Astrocyte (in vitro differentiated cells and primary cell): ENCODE measurements around the gene DENR. TPM values are rescaled to one million over a fixed set of nuclear protein-coding genes. Genes with fewer than 3 reads are reported as not detected.
"Not testable (repeated sequence)": the region's sequence is repeated elsewhere in the genome, so short reads cannot be mapped to it uniquely, and the experiment has no call there.

Experiments
- DNase-seq: peaks from one replicate; pipeline ENCODE4 v3.0.0-alpha.2; 2010; ENCODE audit warnings: low read depth
- FAIRE-seq: peaks from 2 replicates; lab custom pipeline; 2011; peaks lifted over from hg19 to GRCh38; lab: Jason Lieb, UNC
- H2AFZ ChIP-seq: 2 replicates; pipeline ENCODE4 v1.6.0; 2012; ENCODE audit warnings: low read depth, low read length, inconsistent platforms
- H3K27ac ChIP-seq: 2 replicates; pipeline ENCODE4 v1.5.1; 2011; ENCODE audit warnings: low read depth, low read length, inconsistent platforms
- H3K27me3 ChIP-seq: 2 replicates; pipeline ENCODE4 v1.6.0; 2011; ENCODE audit warnings: low read length, inconsistent platforms; ENCODE audit not compliant: insufficient read depth
- H3K36me3 ChIP-seq: 2 replicates; pipeline ENCODE4 v1.5.1; 2011; ENCODE audit warnings: low read length, inconsistent platforms; ENCODE audit not compliant: insufficient read depth
- H3K4me1 ChIP-seq: 2 replicates; pipeline ENCODE4 v1.5.1; 2011; ENCODE audit warnings: low read length, inconsistent platforms; ENCODE audit not compliant: insufficient read depth
- H3K4me2 ChIP-seq: 2 replicates; pipeline ENCODE4 v1.6.0; 2012; ENCODE audit warnings: low read length, inconsistent platforms
- H3K4me3 ChIP-seq: 2 replicates; pipeline ENCODE4 v1.5.1; 2011; ENCODE audit warnings: low read depth, mild to moderate bottlenecking, low read length, inconsistent platforms; ENCODE audit not compliant: insufficient read depth
- H3K79me2 ChIP-seq: 2 replicates; pipeline ENCODE4 v1.6.0; 2012; ENCODE audit warnings: mild to moderate bottlenecking, low read length, inconsistent platforms; ENCODE audit not compliant: insufficient read depth
- H3K9ac ChIP-seq: 2 replicates; pipeline ENCODE4 v1.6.0; 2012; ENCODE audit warnings: mild to moderate bottlenecking, low read length, inconsistent platforms
- H3K9me3 ChIP-seq: 2 replicates; pipeline ENCODE4 v1.5.1; 2012; ENCODE audit warnings: low read depth, mild to moderate bottlenecking, low read length, inconsistent platforms; ENCODE audit not compliant: insufficient read depth
- H4K20me1 ChIP-seq: 2 replicates; pipeline ENCODE4 v1.6.0; 2012; ENCODE audit warnings: low read length, inconsistent platforms; ENCODE audit not compliant: insufficient read depth
- H3K27ac Mint-ChIP-seq: one replicate; pipeline ENCODE4 v1.8.0; 2021; ENCODE audit warnings: mild to moderate bottlenecking, mixed read lengths; ENCODE audit not compliant: unreplicated experiment
- H3K27me3 Mint-ChIP-seq: one replicate; pipeline ENCODE4 v1.8.0; 2021; ENCODE audit warnings: low read depth, mixed read lengths; ENCODE audit not compliant: unreplicated experiment
- H3K36me3 Mint-ChIP-seq: one replicate; pipeline ENCODE4 v1.8.0; 2021; ENCODE audit warnings: low read depth, mixed read lengths; ENCODE audit not compliant: unreplicated experiment
- H3K4me1 Mint-ChIP-seq: one replicate; pipeline ENCODE4 v1.8.0; 2021; ENCODE audit warnings: low read depth, mixed read lengths; ENCODE audit not compliant: unreplicated experiment
- H3K4me3 Mint-ChIP-seq: one replicate; pipeline ENCODE4 v1.8.0; 2021; ENCODE audit warnings: mild to moderate bottlenecking, moderate library complexity, mixed read lengths; ENCODE audit not compliant: unreplicated experiment
- H3K9me3 Mint-ChIP-seq: one replicate; pipeline ENCODE4 v1.8.0; 2021; ENCODE audit warnings: mild to moderate bottlenecking, mixed read lengths; ENCODE audit not compliant: unreplicated experiment
- CTCF ChIP-seq: IDR thresholded peaks from 2 replicates; pipeline ENCODE4 v1.5.1; 2011; ENCODE audit warnings: low read depth, mild to moderate bottlenecking, inconsistent platforms, low read length, moderate library complexity; ENCODE audit not compliant: insufficient read depth
- EZH2 ChIP-seq: IDR thresholded peaks from 2 replicates; pipeline ENCODE4 v1.6.1; 2012; ENCODE audit warnings: mild to moderate bottlenecking, low read length, inconsistent platforms; ENCODE audit not compliant: insufficient read depth
- total RNA-seq: library from RNA; stranded (reverse); gene quantifications from 2 replicates; pipeline ENCODE4 v1.2.1, GENCODE V29; 2021

DENR gene
- total RNA-seq, 1 donor from 2014 or later = 62.9 TPM

- DNase-seq = no peak
- H3K27ac ChIP-seq = no peak overlapping the region
- FAIRE-seq = no peak
These were observed 47.1 kb downstream of the DENR start for GRCh38 chr12:122799641-122800243.

DNA sequence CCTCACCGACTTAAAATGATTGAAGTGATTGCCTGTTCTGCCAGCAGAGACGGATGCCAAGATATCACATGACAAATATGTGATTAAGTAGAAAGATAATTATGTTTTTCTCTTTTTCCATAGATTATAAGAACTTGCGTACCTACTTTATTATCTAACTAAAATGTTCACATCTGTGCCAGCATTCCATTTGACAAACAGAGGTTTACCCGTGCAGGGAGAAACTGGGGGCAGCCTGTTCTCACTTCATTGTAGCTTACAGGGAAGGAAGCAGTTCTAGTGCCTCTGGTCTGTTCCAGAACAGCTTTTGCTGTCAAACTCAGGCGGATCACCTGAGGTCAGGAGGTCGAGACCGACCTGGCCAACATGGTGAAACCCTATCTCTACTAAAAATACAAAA is 51.3 kb downstream of the DENR start:
- no peak overlapping the region for H3K4me2 ChIP-seq
- TF ChIP-seq EZH2 = no peak
- TF ChIP-seq CTCF = no peak
- FAIRE-seq = no peak
- peaks cover 6% of the 10 kb centered on the region for H3K36me3 Mint-ChIP-seq
- H3K27me3 ChIP-seq = no peaks in the 10 kb centered on the region
- H3K4me3 ChIP-seq = no peak overlapping the region
- peaks cover 8% of the 10 kb centered on the region for H3K4me1 Mint-ChIP-seq
- no peak overlapping the region for H3K9ac ChIP-seq
- H3K9me3 ChIP-seq = no peaks in the 10 kb centered on the region
- no peak overlapping the region for H2AFZ ChIP-seq
- no peak overlapping the region for H3K27ac Mint-ChIP-seq
- no peaks in the 10 kb centered on the region for H3K36me3 ChIP-seq
- no peak for DNase-seq
- no peak overlapping the region for H3K27ac ChIP-seq
- H3K4me1 ChIP-seq = no peaks in the 10 kb centered on the region
- no peaks in the 10 kb centered on the region for H3K79me2 ChIP-seq
- H3K27me3 Mint-ChIP-seq = peaks cover 9% of the 10 kb centered on the region
- no peak overlapping the region for H3K4me3 Mint-ChIP-seq
- H4K20me1 ChIP-seq = no peaks in the 10 kb centered on the region
- peaks cover 3% of the 10 kb centered on the region for H3K9me3 Mint-ChIP-seq

More at GRCh38 chr12:122799641-122800243, 47.1 kb downstream of the DENR start:
- H4K20me1 ChIP-seq = no peaks in the 10 kb centered on the region
- H3K4me1 Mint-ChIP-seq = peaks cover 5% of the 10 kb centered on the region
- H3K27me3 ChIP-seq = no peaks in the 10 kb centered on the region
- no peak overlapping the region for H3K9ac ChIP-seq
- no peaks in the 10 kb centered on the region for H3K36me3 Mint-ChIP-seq
- H3K36me3 ChIP-seq = no peaks in the 10 kb centered on the region
- H3K4me2 ChIP-seq = no peak overlapping the region
- no peaks in the 10 kb centered on the region for H3K4me1 ChIP-seq
- no peaks in the 10 kb centered on the region for H3K9me3 Mint-ChIP-seq
- no peak overlapping the region for H2AFZ ChIP-seq
- H3K27me3 Mint-ChIP-seq = peaks cover 11% of the 10 kb centered on the region
- H3K27ac Mint-ChIP-seq = no peak overlapping the region
- no peaks in the 10 kb centered on the region for H3K9me3 ChIP-seq
- no peak overlapping the region for H3K4me3 Mint-ChIP-seq
- no peaks in the 10 kb centered on the region for H3K79me2 ChIP-seq
- no peak for TF ChIP-seq EZH2
- TF ChIP-seq CTCF = no peak
- H3K4me3 ChIP-seq = no peak overlapping the region

GRCh38 chr12:122804957-122805356 is 52.3 kb downstream of the DENR start:
- not testable (repeated sequence) for FAIRE-seq, H3K36me3 Mint-ChIP-seq, H3K4me1 ChIP-seq, H3K27ac Mint-ChIP-seq, H2AFZ ChIP-seq, H3K36me3 ChIP-seq, H3K9me3 Mint-ChIP-seq, H3K9ac ChIP-seq, H3K4me2 ChIP-seq, H3K4me3 Mint-ChIP-seq, H3K27ac ChIP-seq, H4K20me1 ChIP-seq, H3K4me3 ChIP-seq, H3K9me3 ChIP-seq, H3K79me2 ChIP-seq, H3K4me1 Mint-ChIP-seq, H3K27me3 Mint-ChIP-seq, H3K27me3 ChIP-seq, DNase-seq
